PC-3 (cell line): ENCODE data around the gene SRP68.

Experiments used
- CTCF ChIP-seq: fragments of 300-600 bp; sonication (generic); conservative IDR thresholded peaks from 2 replicates; pipeline ENCODE4 v1.5.1; 2017; ENCODE audit warnings: antibody characterized with exemption, low read depth, mild to moderate bottlenecking, low read length
- EZH2 ChIP-seq: fragments of 300-600 bp; sonication (generic); IDR thresholded peaks from one replicate; pipeline ENCODE4 v1.6.1; 2017; ENCODE audit warnings: antibody characterized with exemption, mild to moderate bottlenecking, low read length; ENCODE audit not compliant: unreplicated experiment

DNA sequence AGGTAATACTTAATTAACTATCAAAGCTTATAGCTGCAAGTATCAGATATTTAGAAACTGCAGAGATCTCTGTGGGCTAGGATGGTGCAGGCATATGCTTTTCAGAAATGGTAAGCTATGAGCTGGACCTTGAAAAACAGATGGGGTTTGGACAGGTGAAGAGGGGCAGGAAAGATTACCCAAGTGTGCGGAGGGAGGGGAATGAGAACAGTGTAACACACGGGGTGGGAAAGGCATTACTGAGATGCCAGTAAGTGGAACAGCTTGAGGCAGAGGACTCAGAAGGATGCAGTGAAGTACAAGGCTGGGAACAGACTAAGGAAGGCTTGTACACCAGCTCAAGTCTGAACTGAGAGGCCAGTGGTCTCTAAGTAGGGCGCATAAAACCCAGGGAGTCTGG lies 23.1 kb downstream of the SRP68 start:
- no peak for TF ChIP-seq CTCF
- no peak for TF ChIP-seq EZH2
